ENCODE data around the gene EDAR. TPM values are rescaled to one million over a fixed set of nuclear protein-coding genes. Genes with fewer than 3 reads are reported as not detected.

The EDAR gene
- total and polyA plus RNA-seq, 2 of the 4 experiments (the other 2 are of a cell fraction): not detected

GRCh38 chr2:108926561-108927380 is 62.2 kb downstream of the EDAR start:
- H3K9me1 ChIP-seq (ENCODE audit: insufficient read depth, low read length): 0 out of 2 replicates have a peak, but pooled peaks cover 3% of the 10 kb centered on the region
- dilution Hi-C loops (cut with HindIII; ENCODE audit: low sequenced_read_pairs, unreplicated experiment): no loop called here
- TF ChIP-seq RFX5 (IDR thresholded peaks at IDR 0.05; ENCODE audit: low read depth, low read length) (no peak), MAFK (IDR thresholded peaks at IDR 0.05; ENCODE audit: low read depth, low read length) (no peak), POLR2A (IDR thresholded peaks at IDR 0.05; ENCODE audit: low read depth, low read length) (no peak), MAZ (IDR thresholded peaks at IDR 0.05; ENCODE audit: borderline replicate concordance, low read depth, low read length) (no peak), USF2 (IDR thresholded peaks at IDR 0.05; ENCODE audit: low read depth, low read length) (no peak), RAD21 (IDR thresholded peaks at IDR 0.05; ENCODE audit: low read length) (no peak), ELK1 (IDR thresholded peaks at IDR 0.05; ENCODE audit: borderline replicate concordance, low read depth, low read length) (no peak), MXI1 (IDR thresholded peaks at IDR 0.05; ENCODE audit: borderline replicate concordance, low read depth, low read length) (no peak), CTCF (conservative IDR thresholded peaks at IDR 0.05; ENCODE audit: low read depth, low read length) (no peak), CEBPB (IDR thresholded peaks at IDR 0.05; ENCODE audit: low read depth, low read length) (no peak), BHLHE40 (IDR thresholded peaks at IDR 0.05; ENCODE audit: low read depth, low read length) (no peak), SMC3 (IDR thresholded peaks at IDR 0.05; ENCODE audit: low read depth, low read length) (no peak), CHD1 (IDR thresholded peaks at IDR 0.05; ENCODE audit: low read depth, low read length) (no peak), RCOR1 (IDR thresholded peaks at IDR 0.05; ENCODE audit: insufficient replicate concordance, low read length) (no peak), FOS (IDR thresholded peaks at IDR 0.05; ENCODE audit: low read depth, low read length) (no peak)

More at GRCh38 chr2:108926561-108927380, 62.2 kb downstream of the EDAR start:
- Histone ChIP-seq H3K79me1 (ENCODE audit: low read depth in 1 of 2, low read length in 2 of 2) (no peaks in the 10 kb centered on the region), H2AFZ (replicated peaks; ENCODE audit: low read length, poor library complexity) (no peak overlapping the region), H3K27ac (ENCODE audit: insufficient read depth, low read length) (no peak overlapping the region), H2BK20ac (ENCODE audit: low read depth, low read length) (no peak overlapping the region), H4K20me1 (ENCODE audit: insufficient read depth, low read length) (peaks cover 6% of the 10 kb centered on the region; the same call in 1 of the 2 replicates), H3K14ac (replicated peaks; ENCODE audit: low read depth, low read length) (no peak overlapping the region), H3K27me3 (ENCODE audit: control insufficient read depth, insufficient read depth, low read length) (peaks cover 85% of the 10 kb centered on the region), H3K9me3 (ENCODE audit: control insufficient read depth, insufficient read depth, low read length) (no peaks in the 10 kb centered on the region), H4K5ac (ENCODE audit: low read depth, low read length) (no peak overlapping the region), H4K91ac (ENCODE audit: insufficient read depth, low read depth, low read length) (no peak overlapping the region), H3K56ac (ENCODE audit: extremely low read depth, insufficient read depth, low read length) (no peak overlapping the region), H3K23ac (ENCODE audit: low read depth, low read length) (no peak overlapping the region), H3K9ac (ENCODE audit: low read depth, low read length) (no peak overlapping the region), H3K4me2 (ENCODE audit: low read depth, low read length) (no peak overlapping the region), H3K18ac (ENCODE audit: low read depth, low read length) (no peak overlapping the region), H3K4me3 (ENCODE audit: insufficient read depth, low read depth, low read length) (no peak overlapping the region), H2AK9ac (replicated peaks; ENCODE audit: low read depth, low read length, poor library complexity) (no peak overlapping the region), H2BK120ac (ENCODE audit: low read depth, low read length) (no peak overlapping the region), H2BK15ac (ENCODE audit: low read depth, low read length) (no peak overlapping the region), H3K4me1 (ENCODE audit: control insufficient read depth, insufficient read depth, low read length) (no peaks in the 10 kb centered on the region), H3K36me3 (ENCODE audit: control insufficient read depth, insufficient read depth, low read length) (no peaks in the 10 kb centered on the region), H2BK5ac (ENCODE audit: low read depth, low read length, poor library complexity, severe bottlenecking) (no peak overlapping the region), H2AK5ac (ENCODE audit: low read depth, low read length) (no peak overlapping the region), H4K8ac (ENCODE audit: low read depth in 2 of 2, low read length in 2 of 2) (no peak overlapping the region), H3K4ac (ENCODE audit: low read depth, low read length) (no peak overlapping the region)
- WGBS, 2 experiments (ENCODE audit: extremely low coverage in 2 of 2, insufficient read length in 1 of 2): 68% methylated on average over 8 of the region's 20 CpGs; no CpG with 5 or more reads in 1 of the 2 experiments
- CTCF ChIA-PET: no interaction called here
- intact Hi-C loops (cut with micrococcal nuclease): loop anchor here (10.0 kb wide), 1 partner anchor 58 kb away; the partner anchor contains the start of gene EDAR
- ATAC-seq (ENCODE audit: low read depth) (no peak), DNase-seq (no peak)
- in situ Hi-C loops (cut with MboI; ENCODE audit: low sequenced_read_pairs): no loop called here
- POLR2A ChIA-PET (ENCODE audit: unreplicated experiment): no interaction called here
- BruUV-seq (replicated peaks): no TSS peak

Data from IMR-90 (cell line).